MCF 10A (cell line): ENCODE measurements around the gene LRRC17. TPM values are rescaled to one million over a fixed set of nuclear protein-coding genes. Genes with fewer than 3 reads are reported as not detected.

Experiments
- BruUV-seq: library from RNA; stranded (reverse); fragments of 400-500 nt; replicated peaks from 2 replicates; lab custom pipeline; 2021; lab: Mats Ljungman, UMichigan
- CTCF ChIA-PET: fragments of 300-600 bp; sonication (Branson Sonifier 250); formaldehyde crosslinking; extraction: SDS; loops from one replicate; lab custom pipeline; 2021; ENCODE audit warnings: antibody characterized with exemption, inconsistent platforms; lab: Yijun Ruan, JAX
- POLR2A ChIA-PET: fragments of 300-600, 350-650 bp; sonication (Branson Sonifier 250); formaldehyde crosslinking; extraction: SDS; loops from one replicate; lab custom pipeline; 2020; ENCODE audit warnings: antibody characterized with exemption, inconsistent platforms; lab: Yijun Ruan, JAX
- DNase-seq: peaks from one replicate; pipeline ENCODE4 v3.0.0-alpha.2; 2018; ENCODE audit not compliant: unreplicated experiment
- H3K27ac Mint-ChIP-seq: one replicate; pipeline ENCODE4 v1.8.0; 2022; ENCODE audit warnings: mild to moderate bottlenecking, low read depth, mixed read lengths; ENCODE audit not compliant: unreplicated experiment
- H3K27me3 Mint-ChIP-seq: one replicate; pipeline ENCODE4 v1.8.0; 2022; ENCODE audit warnings: mixed read lengths; ENCODE audit not compliant: insufficient read depth, unreplicated experiment
- H3K36me3 Mint-ChIP-seq: one replicate; pipeline ENCODE4 v1.8.0; 2022; ENCODE audit warnings: mild to moderate bottlenecking, moderate library complexity, mixed read lengths; ENCODE audit not compliant: insufficient read depth, unreplicated experiment
- H3K4me1 Mint-ChIP-seq: one replicate; pipeline ENCODE4 v1.8.0; 2022; ENCODE audit warnings: mixed read lengths; ENCODE audit not compliant: insufficient read depth, unreplicated experiment
- H3K4me3 Mint-ChIP-seq: one replicate; pipeline ENCODE4 v1.8.0; 2022; ENCODE audit warnings: mild to moderate bottlenecking, moderate library complexity, mixed read lengths; ENCODE audit not compliant: unreplicated experiment
- H3K9me3 Mint-ChIP-seq: one replicate; pipeline ENCODE4 v1.8.0; 2022; ENCODE audit warnings: mixed read lengths; ENCODE audit not compliant: unreplicated experiment
- CTCF ChIP-seq: fragments of 200-600 bp; IDR thresholded peaks from one replicate; pipeline ENCODE4 v1.8.0; 2022; ENCODE audit warnings: antibody characterized with exemption, mild to moderate bottlenecking; ENCODE audit not compliant: unreplicated experiment
- intact Hi-C: fragments of 100-400 bp; cut with micrococcal nuclease; formaldehyde crosslinking; loops from 2 replicates; pipeline ENCODE4 v1.14.1; 2022
- total RNA-seq: library from RNA; stranded (reverse); gene quantifications from 2 replicates; pipeline ENCODE4 v1.2.3, GENCODE V29; 2022

LRRC17 gene
- total RNA-seq, 1 experiment from 2014 or later = 0.21 TPM

DNA sequence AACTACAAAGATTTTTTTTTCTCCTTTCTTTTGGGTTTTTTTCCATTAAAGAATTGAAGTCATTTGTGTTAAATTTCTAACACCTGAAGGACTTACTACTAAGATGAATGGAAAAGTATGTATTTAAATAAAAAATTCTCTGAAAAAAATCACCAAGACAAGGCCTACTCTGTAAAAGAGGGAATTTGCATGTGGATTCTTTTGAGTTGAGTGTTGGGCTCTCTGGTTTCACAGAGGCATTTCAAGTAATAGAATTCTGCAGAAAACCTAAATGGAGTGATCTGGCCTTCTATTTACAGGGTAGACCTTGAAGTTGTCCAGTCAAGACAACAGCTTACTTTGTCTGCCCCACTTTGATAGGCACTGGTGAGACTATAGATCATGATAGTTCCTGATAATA is 4.1 kb downstream of the LRRC17 start:
- POLR2A ChIA-PET = interaction anchor here (0.6 to 2.2 kb wide), 4 partner anchors 21 to 41 kb away, joined by 3 to 9 read pairs (median 3); no protein-coding TSS in a partner anchor
- TF ChIP-seq CTCF = no peak
- Mint-ChIP-seq H3K36me3 (no peaks in the 10 kb centered on the region), H3K4me1 (peaks cover 17% of the 10 kb centered on the region), H3K27me3 (no peaks in the 10 kb centered on the region), H3K4me3 (no peak overlapping the region), H3K27ac (peak overlapping the region; percentile 47), H3K9me3 (no peaks in the 10 kb centered on the region)
- CTCF ChIA-PET = interaction anchor here (1.7 kb wide), 1 partner anchor 145 kb away, joined by 6 read pairs; no protein-coding TSS in a partner anchor
- intact Hi-C loops = loop anchor here (10.0 kb wide), 1 partner anchor 148 kb away; no protein-coding TSS in a partner anchor
- no peak for DNase-seq
- no TSS peak for BruUV-seq

GRCh38 chr7:102917436-102918353 is 4.9 kb downstream of the LRRC17 start:
- Mint-ChIP-seq H3K27me3 (no peaks in the 10 kb centered on the region), H3K4me1 (peaks cover 17% of the 10 kb centered on the region), H3K4me3 (no peak overlapping the region), H3K27ac (peak overlapping the region; percentile 47), H3K36me3 (no peaks in the 10 kb centered on the region), H3K9me3 (no peaks in the 10 kb centered on the region)
- DNase-seq = peak; percentile 8
- BruUV-seq = no TSS peak
- TF ChIP-seq CTCF = no peak
- intact Hi-C loops = loop anchor here (10.0 kb wide), 1 partner anchor 147 kb away; no protein-coding TSS in a partner anchor
- ChIA-PET CTCF (interaction anchor here (1.5 to 1.7 kb wide), 2 partner anchors 133 to 145 kb away, joined by 3 to 6 read pairs; no protein-coding TSS in a partner anchor), POLR2A (interaction anchor here (0.6 to 2.2 kb wide), 4 partner anchors 11 to 42 kb away, joined by 3 to 9 read pairs (median 3); no protein-coding TSS in a partner anchor)

DNA sequence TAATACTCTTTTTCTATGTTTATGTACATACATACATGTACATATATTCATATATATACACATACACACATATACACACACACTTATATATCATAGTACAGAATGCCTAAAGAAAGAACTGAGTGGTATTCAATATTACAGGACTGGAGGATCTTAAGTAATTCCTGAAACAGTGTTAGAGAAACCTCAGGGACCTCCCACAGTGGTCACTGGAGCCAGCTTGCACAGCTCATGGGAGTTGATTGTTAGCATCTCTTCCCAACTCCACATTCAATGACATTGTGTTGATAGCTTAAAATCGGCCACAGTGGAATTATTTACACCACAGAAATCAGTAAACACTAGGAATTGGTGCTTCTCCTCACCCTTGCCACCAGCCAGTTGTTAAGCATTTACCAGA is 6.0 kb downstream of the LRRC17 start:
- Mint-ChIP-seq H3K4me3 (no peak overlapping the region), H3K36me3 (no peaks in the 10 kb centered on the region), H3K9me3 (no peaks in the 10 kb centered on the region), H3K27me3 (no peaks in the 10 kb centered on the region), H3K27ac (no peak overlapping the region), H3K4me1 (peaks cover 17% of the 10 kb centered on the region)
- intact Hi-C loops = loop anchor here (10.0 kb wide), 1 partner anchor 146 kb away; no protein-coding TSS in a partner anchor
- TF ChIP-seq CTCF = no peak
- DNase-seq = no peak
- CTCF ChIA-PET = interaction anchor here (1.5 kb wide), 1 partner anchor 132 kb away, joined by 3 read pairs; no protein-coding TSS in a partner anchor
- no TSS peak for BruUV-seq
- POLR2A ChIA-PET = no interaction called here
